CD4-positive, alpha-beta T cell treated with Interleukin-1 beta for 1 hour (primary cell): ENCODE data around the gene SLC25A3.
"Not testable (repeated sequence)": the region's sequence is repeated elsewhere in the genome, so short reads cannot be mapped to it uniquely, and the experiment has no call there.

Source experiments
- DNase-seq, 2 donors: peaks; one replicate each; pipeline ENCODE4 v3.0.0-alpha.2; 2020 to 2022

Gene SLC25A3

DNA sequence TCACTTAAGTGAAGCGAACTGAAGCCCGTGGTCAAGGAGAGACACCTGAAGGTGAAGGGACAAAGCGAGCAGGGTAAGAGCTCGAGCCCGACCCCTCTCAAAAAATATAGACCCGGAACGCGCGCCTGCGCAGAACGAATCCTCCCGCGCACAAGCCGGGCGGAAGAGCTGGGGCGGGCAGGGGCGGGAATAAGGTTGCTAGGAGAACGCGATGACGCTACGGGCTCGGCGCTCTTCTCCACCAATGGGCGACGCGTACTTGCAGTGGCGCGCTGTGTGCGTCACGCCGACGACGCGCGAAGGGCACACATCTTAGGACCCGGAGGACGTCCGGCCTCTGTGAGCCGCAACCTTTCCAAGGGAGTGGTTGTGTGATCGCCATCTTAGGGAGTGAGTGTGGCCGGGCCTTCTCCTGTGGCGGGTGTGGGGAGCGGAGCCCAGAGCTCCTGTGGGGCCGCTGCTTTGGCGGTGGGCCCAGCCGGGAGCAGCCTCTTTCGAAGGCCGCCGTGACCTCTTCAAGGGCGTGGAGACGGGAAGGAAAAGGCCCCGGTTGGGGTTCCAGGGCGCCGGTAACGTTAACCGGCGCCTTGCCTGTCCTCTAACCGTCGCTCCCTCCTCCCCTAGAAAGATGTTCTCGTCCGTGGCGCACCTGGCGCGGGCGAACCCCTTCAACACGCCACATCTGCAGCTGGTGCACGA lies at the start of gene SLC25A3:
Gene SLC25A3, plus strand, starts transcription at position 336 of the 699 bp plus-strand sequence. Its CDS starts 293 bp downstream, at position 629.
- DNase-seq: peak; percentile 96 to 98

DNA sequence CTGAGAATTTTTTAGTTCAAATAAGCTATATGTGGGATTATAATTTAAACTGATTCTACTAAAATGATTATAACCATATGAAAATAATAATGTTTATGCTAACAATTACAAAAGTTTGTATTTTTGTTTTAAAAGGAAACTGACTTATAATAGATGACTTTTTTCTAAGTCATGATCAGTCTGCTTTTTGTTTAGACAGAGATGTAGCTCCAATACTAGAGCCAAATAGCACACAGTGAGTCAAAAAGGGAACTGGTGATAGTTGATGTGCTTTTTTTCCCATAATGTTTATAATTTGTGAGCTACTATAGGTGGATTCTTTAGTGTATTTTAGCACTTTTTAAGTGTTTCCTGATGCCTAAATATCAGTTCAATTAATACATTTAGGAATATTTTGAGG lies 49.8 kb upstream of the SLC25A3 start:
- DNase-seq: no peak

DNA sequence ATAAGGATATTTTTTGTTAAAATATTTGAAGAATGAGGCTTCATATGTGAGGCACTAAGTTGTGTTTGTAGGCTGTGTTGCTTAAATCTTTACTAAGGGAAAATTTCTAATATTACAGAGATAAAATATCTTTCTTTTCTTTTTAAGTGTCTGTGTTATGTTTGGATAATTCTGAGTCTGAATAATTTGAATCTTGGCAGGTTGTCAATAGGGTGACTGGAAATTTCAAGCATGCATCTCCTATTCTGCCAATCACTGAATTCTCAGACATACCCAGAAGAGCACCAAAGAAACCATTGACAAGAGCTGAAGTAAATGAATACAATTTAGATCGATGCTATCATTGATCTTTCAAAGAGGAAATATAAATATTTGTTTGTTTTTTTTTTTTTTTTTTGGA lies 48.7 kb upstream of the SLC25A3 start:
- no peak for DNase-seq

DNA sequence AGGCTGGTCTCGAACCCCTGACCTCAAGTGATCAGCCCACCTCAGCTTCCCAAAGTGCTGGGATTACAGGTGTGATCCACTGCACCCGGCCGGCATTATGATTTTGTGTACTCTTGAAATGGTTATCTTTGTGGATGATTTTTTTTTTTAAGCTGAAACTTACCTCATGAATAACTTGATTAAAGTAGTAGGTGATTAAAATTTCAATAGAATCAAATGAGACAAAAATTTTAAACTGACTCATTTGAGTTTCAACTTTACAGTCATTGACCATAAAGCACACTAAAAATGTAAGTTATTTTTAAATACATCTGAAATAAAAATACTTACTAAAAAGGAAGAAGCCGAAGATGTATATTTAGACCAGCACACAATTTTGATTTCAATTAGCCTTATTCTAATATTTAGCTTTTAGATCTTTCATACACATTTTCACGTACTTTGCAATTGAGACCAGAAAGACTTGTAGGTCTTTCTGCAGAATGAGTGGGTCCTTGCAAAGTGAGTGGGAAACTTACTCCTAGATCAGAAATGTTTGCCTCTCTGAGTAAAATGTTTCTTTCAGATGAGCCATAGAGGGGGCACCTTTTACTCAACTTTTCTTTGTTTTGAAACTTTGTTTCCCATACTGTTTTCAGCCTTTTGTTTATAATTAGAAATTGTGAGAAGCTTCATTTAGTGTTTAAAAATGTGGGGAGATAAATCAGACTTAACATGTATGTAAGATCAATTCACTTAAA lies 43.9 kb upstream of the SLC25A3 start:
- DNase-seq: no peak

DNA sequence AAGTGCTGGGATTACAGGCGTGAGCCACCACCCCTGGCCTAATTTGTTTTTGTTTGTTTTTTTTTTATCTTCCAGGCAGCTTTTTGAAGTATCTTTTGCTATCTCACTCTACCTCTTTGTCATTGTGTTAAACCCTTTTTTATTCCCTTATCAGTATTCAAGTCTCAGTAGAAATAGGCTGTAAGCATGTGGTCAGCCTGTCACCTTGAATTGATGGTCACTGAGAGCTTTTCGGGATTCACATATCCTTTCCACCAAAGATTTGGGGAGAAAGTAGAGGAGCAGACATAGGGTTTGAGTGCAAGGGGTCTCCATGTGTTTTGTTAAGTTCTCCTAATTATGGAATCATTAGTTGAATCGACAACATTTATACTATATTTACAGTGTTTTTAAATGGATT lies 41.7 kb upstream of the SLC25A3 start:
- no peak for DNase-seq

DNA sequence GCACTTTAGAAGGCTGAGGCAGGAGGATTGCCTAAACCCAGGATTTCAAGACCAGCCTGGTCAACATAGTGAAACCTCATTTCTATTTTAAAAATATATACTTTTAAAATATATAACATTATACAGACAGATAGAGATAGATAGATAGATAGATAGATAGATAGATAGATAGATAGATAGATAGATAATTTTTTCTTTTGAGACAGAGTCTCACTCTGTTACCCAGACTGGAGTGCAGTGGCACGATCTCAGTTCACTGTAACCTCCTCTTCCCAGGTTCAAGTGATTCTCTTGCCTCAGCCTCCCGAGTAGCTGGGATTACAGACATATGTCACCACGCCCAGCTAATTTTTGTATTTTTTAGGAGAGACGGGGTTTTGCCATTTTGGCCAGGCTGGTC lies 35.4 kb upstream of the SLC25A3 start:
- DNase-seq: not testable (repeated sequence)

DNA sequence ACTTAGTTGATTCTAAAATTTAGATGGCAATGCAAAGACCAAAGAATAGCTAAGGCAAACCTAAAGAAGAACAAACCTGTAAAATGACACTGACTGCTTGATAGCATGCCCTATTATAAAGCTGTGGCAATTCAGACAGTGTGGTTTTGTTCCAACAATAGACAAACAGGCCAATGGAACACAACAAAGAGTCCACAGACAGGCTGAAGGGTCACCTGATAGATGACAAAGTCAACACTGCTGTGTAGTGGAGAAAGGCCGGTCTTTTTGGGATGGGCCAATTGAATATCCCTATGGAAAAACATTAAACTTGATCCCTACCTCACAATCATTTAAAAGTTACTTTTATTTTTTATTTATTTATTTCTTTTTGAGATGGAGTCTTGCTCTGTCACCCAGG lies 33.8 kb upstream of the SLC25A3 start:
- DNase-seq: no peak

DNA sequence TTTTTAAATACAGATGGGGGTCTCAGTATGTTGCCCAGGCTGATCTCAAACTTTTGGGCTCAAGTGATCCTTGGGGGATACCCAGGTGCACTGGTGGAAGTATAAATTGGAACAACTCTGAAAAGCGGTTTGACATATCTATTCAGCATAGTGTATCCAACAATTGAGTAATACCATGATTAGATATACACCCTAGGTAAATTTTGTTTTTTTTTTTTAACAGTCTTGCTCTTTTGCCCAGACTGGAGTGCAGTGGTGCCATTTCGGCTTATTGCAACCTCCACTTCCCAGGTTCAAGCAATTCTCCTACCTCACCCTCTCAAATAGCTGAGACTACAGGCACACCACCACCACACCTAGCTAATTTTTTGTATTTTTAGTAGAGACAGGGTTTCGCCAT lies 31.6 kb upstream of the SLC25A3 start:
- DNase-seq: no peak

DNA sequence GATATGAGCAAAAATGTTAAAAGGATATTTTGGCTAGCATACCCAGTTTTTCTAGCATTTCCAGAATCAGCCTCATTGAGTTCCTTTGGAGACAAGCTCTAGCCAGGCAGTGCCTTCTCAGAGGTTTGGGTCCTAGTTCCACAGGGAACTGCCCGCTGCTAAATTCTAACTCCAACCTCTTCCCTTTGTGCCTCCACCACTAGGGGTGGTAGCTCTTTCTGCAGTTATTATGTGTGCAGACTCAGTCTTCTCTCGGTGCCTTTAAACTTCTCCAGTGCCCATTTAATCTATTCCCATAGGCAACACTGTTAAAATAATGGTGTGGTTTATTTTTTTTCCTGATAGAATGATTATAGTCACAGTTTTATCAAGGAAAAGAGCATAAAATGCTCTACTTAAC lies 21.5 kb upstream of the SLC25A3 start:
- no peak for DNase-seq

DNA sequence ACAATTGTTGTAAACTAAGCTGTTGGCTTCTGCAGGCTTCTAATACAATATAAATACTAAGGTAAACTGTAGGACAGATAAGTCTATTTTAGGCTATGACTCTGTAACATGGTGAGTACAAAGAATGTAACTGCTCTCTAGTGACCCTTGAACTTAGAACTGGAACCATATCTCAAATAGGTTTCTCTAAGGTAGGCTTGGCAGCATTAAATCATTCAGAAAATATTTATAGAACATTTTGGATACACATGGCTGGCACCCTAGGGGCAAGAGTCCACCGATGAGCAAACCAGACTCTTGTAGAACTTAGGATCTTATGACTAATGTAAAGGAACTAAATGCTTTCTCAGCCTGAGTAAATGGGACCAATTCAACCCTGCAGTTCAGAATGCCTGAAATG lies 19.4 kb upstream of the SLC25A3 start:
- no peak for DNase-seq

DNA sequence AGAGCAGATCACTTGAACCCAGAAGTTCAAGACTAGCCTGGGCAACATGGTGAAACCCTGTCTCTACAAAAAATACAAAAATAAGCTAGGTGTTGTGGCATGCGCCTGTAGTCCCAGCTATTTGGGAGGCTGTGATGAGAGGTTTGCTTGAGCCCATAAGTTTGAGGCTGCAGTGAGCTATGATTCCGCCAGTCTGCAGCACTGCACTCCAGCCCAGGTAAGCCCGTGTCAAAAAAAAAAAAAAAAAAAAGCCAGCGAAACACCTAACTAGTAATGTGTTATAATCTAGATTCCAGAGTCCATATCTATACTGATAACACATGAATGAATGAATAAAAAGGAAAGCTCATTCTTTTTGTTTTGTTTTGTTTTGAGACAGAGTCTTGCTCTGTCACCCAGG lies 18.5 kb upstream of the SLC25A3 start:
- DNase-seq: no peak

DNA sequence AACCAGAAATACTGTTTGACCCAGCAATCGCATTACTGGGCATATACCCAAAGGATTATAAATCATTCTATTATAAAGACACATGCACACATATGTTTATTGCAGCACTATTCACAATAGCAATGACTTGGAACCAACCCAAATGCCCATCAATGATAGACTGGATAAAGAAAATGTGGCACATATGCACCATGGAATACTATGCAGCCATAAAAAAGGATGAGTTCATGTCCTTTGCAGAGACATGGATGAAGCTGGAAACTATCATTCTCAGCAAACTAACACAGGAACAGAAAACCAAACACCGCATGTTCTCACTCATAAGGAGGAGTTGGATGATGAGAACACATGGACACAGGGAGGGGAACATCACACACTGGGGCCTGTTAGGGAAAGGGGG lies 16.7 kb upstream of the SLC25A3 start:
- DNase-seq: not testable (repeated sequence)

DNA sequence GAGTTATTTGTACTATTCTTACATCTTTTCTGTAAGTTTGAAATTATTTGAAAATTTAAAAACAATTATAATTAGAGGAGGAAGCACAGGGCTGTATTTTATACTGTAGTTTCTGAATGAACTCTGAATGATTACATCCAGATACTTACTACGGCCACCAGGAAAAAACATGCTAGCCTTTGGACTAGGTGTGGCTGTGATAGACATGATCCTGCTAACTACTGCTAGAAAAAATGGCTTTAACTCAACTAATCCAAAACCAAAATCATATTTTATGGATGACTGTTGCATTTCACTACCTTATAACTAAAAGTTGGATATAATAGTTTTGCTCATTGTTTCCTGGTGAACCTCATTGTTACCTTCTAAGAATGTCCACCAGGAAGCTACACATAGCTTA lies 15.1 kb upstream of the SLC25A3 start:
- no peak for DNase-seq

DNA sequence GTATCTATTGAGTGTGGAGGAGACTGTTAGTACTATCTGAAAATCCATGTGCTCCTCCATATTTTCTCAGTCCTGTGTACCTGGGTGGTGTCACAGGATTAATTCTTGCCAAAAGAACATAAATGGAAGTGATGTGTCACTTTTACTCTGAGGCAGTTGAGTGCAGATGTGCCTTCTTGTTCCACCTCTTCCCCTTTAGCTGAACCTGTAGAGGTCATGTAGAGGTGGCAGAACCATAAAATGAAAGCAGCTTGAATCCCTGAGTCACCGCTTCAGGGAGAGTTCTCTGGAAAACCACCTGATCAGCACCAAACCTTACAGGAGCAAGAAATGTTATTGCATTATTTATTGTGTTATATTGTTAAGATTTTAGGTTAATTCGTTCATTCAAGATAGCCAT lies 14.7 kb upstream of the SLC25A3 start:
- no peak for DNase-seq

DNA sequence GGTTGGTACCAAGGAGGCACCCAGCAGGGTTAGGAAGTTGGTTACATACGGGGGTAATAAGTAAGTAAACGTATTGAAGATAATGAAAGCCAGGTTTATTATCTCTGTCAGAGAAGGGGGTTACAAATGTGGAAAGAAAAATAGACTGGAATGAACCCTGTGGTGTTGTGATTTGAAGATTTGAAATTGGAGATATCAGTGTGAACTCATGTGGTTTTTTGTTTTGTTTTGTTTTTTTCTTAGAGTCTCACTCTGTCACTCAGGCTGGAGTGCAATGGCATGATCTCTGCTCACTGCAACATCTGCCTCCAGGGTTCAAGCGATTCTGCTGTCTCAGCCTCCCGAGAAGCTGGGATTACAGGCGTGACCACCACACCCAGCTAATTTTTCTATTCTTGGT lies 14.1 kb upstream of the SLC25A3 start:
- no peak for DNase-seq

DNA sequence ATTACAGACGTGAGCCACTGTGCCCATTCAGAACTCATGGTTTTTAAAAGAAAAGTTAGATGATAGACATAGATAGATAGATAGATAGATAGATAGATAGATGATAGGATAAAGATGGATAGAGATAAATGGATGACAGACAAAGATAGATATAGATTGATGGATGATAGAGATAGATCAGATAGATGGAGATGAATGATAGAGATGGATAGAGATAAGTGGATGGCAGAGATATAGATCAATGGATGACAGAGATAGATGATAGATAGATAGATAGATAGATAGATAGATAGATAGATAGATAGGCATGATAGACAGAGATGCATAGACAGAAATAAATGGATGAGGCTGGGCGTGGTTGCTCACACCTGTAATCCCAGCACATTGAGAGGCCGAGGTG lies 13.7 kb upstream of the SLC25A3 start:
- DNase-seq: no peak

DNA sequence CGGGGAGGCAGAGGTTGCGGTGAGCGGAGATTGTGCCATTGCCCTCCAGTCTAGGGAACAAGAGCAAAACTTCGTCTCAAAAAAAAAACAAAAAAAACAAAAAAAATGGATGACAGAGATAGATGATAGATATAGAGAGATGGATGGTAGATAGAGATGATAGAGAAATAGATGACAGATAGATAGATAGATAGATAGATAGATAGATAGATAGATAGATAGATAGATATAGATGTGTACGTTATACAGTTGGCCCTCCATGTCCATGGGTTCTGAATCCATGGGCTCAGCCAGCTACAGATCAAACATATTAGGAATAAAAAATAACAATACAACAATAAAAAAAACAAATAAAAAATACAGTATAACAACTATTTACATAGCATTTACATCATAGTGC lies 12.8 kb upstream of the SLC25A3 start:
- DNase-seq: no peak

DNA sequence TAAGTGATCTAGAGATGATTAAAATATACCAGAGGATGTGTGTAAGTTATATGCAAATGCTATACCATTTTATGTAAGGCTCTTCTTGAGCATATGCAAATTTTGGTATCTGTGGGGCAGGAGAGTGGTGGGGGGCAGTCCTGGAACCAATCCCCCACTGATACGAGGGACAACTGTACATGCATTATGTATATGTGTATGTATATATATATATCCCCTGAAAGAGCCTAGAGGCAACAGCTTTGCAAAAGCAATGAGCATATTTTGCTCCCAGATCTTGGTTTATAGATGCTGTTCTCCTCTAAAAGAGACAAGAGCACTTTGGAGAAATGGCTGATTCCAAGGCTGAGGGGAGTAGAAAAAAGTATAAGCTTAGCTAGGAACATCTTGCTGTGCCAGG lies 12.4 kb upstream of the SLC25A3 start:
- no peak for DNase-seq

DNA sequence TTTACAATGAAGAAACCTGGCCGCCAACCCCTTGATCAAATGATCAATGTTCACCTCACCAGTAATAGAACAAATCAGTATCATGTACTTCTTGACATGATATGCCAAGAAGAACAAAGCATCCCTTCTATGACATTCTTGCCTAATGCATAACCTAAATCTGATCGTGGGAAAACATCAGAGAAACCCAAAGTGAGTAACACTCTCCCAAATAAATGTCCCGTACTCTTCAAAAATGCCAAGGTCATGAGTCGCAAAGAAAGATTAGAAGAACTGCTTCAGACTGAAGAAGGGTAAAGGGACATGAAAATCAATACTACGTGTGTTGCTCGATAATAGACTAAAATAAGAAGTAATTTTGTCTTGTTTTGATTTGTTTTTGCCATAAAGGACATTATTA lies 11.4 kb upstream of the SLC25A3 start:
- DNase-seq: no peak

DNA sequence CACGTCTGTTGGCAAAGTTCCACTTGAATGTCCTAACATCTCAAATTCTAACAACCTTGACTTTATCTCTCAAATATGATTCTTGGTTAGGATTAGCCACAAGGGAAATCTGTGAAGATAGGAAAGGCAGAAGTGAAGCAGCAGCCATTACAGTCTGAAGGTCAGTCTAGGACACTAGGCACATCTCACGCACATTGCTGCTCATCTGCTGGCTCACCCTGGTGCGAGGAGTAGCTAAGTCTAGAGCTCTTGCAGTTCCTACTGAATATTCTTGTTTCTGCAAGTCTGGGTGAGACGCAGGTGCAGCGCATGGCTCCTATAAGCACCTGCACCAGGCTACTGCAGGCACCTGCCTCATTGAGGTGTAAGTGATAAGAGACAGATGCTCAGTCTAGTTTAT lies 6.4 kb upstream of the SLC25A3 start:
- no peak for DNase-seq

DNA sequence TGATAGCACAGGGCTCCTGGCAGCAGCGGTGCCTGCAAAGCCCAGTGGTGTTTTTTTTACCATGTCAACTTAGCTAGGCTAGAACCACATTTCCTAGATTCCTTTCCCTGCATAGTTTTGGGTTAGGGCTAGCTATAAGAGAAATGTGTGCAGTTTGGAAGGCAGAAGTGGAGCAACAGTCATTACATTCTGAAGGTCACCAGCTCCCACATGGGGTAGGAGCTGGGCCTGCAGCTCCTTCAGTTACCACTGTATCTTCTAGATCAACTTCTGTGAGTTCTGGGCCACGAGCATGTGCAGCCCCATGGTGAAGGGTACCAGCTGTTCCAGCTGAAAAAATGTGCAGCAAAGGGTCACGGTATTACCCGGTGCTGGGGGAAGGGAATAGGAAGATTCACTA lies 2.3 kb upstream of the SLC25A3 start:
- no peak for DNase-seq

DNA sequence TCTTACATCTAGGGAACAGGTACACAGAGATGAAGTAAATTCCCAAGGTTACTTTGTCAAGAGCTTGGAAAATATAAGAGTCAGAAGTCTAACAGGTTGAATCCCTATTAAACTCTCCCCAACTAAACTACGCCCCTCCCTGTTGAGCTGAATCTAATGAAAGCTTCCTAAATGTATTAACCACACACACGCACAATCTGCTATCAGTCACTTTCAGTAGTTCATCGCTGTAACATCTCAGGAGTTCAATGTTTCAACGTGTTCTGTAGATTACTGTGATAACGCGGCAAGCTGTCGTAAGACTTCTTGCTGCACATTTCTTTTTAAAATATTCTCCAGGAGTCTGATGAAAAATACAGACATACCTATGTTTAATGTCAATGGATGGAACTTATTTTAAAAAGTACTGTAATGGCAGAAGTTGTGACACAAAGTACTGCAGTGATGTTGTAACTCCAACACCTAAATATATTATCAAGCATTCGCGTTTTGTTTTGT lies 612 bp upstream of the SLC25A3 start:
- peak in 1 of 2 donors; percentile 44 for DNase-seq

DNA sequence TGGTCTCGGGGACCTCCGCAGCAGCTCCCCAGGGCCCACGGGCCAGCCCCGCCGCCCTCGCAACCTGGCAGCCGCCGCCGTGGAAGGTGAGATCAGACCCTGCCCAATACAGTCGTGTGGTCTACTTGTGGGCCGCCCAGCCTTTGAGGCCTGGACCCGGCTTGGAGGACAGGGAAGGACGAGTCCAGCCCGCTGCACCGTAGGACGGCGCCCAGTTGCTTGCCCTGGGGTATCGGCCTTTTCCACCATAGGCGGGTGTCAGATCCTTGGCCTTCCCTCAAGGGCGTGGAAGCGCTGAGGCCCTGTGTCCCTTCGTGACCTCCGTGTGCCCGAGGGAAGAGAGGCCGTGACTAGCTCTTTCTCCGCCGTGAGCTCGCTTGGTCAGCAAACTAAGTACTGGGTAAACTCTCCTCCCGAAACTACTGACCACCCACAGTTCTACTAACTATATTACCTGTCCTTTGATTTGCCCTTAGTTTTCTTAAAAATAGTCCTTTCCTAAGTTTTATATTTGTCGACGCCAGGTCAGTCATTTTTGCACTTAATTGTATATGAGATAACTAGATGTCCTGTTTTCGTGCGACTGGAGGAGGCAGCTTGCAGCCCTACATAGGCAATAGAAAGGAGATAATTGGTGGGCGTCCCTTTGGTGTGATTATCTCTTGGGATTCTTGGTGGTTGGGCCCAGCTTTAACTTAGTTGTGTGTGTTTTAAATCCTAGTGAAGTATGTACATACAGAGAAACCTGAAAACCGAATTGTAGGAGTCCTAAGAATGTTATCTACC lies 757 bp downstream of the SLC25A3 start:
- peak in 1 of 2 donors; percentile 26 for DNase-seq
